ENCODE data around the gene ZNF525. TPM values are rescaled to one million over a fixed set of nuclear protein-coding genes. Genes with fewer than 3 reads are reported as not detected.
"Not testable (repeated sequence)": the region's sequence is repeated elsewhere in the genome, so short reads cannot be mapped to it uniquely, and the experiment has no call there.

ZNF525 gene
- total and polyA plus RNA-seq, 4 experiments from 2014 or later, result 2.4 to 36.6 (median 22.9) TPM

DNA sequence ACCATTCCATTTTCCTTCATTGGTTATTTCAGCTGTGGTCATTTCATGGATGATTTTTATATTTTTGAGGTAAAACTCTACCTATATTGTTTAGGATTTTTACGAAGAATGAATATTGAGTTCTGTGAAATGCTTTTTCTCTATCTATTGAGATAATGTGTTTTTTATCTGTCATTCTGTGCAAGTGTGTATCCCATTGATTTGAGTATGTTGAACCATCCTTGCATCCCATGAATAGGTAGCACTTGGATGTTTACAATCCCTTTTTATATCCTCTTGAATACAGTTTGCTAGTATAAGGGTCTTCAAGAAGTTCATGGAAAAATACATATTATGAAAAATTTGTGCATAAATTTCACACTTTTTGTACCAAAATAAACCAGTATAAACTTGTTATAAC lies 9.8 kb upstream of the ZNF525 start:
- CTCF ChIA-PET (ENCODE audit: partially characterized antibody), result no interaction called here
- H3K36me3 Mint-ChIP-seq, result peaks cover 30 to 43% of the 10 kb centered on the region in 2 donors

DNA sequence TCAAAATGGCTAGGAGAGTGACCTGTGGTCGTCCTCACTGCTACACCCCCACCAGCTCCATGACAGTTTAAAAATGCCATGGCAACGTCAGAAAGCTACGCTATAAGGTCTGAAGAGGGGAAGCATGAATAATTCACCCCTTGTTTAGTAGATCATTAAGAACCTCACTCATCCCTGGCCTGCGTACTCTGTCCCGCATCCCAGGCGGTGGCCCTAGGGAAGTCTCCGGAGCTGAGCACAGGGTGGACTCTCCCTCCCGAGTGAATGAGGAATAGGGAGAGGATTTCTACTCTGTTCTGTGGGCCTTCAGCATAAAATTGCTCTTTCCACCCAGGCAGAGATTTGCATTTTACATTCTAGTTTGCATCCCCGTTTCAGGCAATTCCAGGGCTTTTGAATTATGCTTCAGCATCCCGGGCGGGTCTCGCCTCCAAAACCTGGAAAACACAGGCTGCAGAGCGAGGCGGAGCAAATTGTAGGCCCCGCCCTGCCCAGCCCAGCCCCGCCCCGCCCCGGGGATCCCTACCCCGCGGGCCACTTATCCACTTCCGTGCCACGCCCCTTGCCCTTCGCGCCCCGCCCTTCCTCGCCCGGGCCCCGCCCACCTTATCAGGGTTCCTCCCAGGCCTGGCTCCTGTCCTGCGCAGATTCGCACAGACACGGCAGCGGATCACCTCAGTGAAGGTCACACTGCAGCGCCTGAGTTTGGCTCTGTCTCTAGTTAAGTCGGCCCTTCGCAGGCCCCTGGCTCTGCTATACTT lies 7.5 kb upstream of the ZNF525 start:
- H3K27me3 Mint-ChIP-seq, result no peaks in the 10 kb centered on the region
- Histone ChIP-seq H3K27me3 (ENCODE audit: insufficient read depth, low read length) (no peaks in the 10 kb centered on the region), H3K4me1 (ENCODE audit: insufficient read depth, low read length) (no peaks in the 10 kb centered on the region), H3K27ac (ENCODE audit: low read depth, low read length) (no peak overlapping the region), H3K9me3 (ENCODE audit: control insufficient read depth in 1 of 2, low read length in 2 of 2) (peaks cover 8 to 43% of the 10 kb centered on the region in 2 donors), H3K36me3 (ENCODE audit: insufficient read depth, low read length) (no peaks in the 10 kb centered on the region), H3K4me3 (ENCODE audit: low read length in 2 of 2) (no peak overlapping the region)
- no peak overlapping the region for H3K4me3 Mint-ChIP-seq
- DNase-seq, result no peak
- peaks cover 8 to 21% of the 10 kb centered on the region in 2 donors for H3K36me3 Mint-ChIP-seq
- intact Hi-C loops (cut with micrococcal nuclease), result no loop called here
- ChIA-PET CTCF (ENCODE audit: partially characterized antibody) (interaction anchor here (1.3 kb wide), 1 partner anchor 162 kb away, joined by 3 read pairs; no protein-coding TSS in a partner anchor), POLR2A (ENCODE audit: partially characterized antibody) (no interaction called here)
- no peak overlapping the region for H3K27ac Mint-ChIP-seq
- peaks cover 0 to 67% (median 60%) of the 10 kb centered on the region in 8 donors for H3K9me3 Mint-ChIP-seq
- H3K4me1 Mint-ChIP-seq, result no peaks in the 10 kb centered on the region

More for the DNA sequence above, 9.8 kb upstream of the ZNF525 start:
- POLR2A ChIA-PET (ENCODE audit: partially characterized antibody), result no interaction called here
- DNase-seq, result no peak
- Mint-ChIP-seq H3K27me3 (no peaks in the 10 kb centered on the region), H3K27ac (no peak overlapping the region), H3K4me3 (no peak overlapping the region), H3K9me3 (peaks cover 0 to 86% (median 79%) of the 10 kb centered on the region in 8 donors), H3K4me1 (no peaks in the 10 kb centered on the region)
- no peak overlapping the region for H3K27ac ChIP-seq (ENCODE audit: low read depth, low read length)
- peaks cover 13 to 65% of the 10 kb centered on the region in 2 donors for H3K9me3 ChIP-seq (ENCODE audit: control insufficient read depth in 1 of 2, low read length in 2 of 2)
- no peaks in the 10 kb centered on the region for H3K4me1 ChIP-seq (ENCODE audit: insufficient read depth, low read length)
- intact Hi-C loops (cut with micrococcal nuclease), result no loop called here
- peaks cover 7% of the 10 kb centered on the region for H3K36me3 ChIP-seq (ENCODE audit: insufficient read depth, low read length)
- no peaks in the 10 kb centered on the region for H3K27me3 ChIP-seq (ENCODE audit: insufficient read depth, low read length)
- H3K4me3 ChIP-seq (ENCODE audit: low read length in 2 of 2), result no peak overlapping the region

DNA sequence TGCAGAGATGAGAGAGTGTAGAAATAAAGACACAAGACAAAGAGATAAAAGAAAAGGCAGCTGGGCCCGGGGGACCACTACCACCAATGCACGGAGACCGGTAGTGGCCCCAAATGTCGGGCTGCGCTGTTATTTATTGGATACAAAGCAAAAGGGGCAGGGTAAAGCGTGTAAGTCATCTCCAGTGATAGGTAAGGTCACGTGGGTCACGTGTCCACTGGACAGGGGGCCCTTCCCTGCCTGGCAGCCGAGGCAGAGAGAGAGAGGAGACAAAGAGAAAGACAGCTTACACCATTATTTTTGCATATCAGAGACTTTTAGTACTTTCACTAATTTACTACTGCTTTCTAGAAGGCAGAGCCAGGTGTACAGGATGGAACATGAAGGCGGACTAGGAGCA lies 5.4 kb upstream of the ZNF525 start:
- peaks cover 0 to 22% of the 10 kb centered on the region in 2 donors for H3K9me3 ChIP-seq (ENCODE audit: control insufficient read depth in 1 of 2, low read length in 2 of 2)
- H3K27ac ChIP-seq (ENCODE audit: low read depth, low read length); H3K36me3 Mint-ChIP-seq; H3K4me1 Mint-ChIP-seq; H3K4me1 ChIP-seq (ENCODE audit: insufficient read depth, low read length); H3K4me3 ChIP-seq (ENCODE audit: low read length in 2 of 2); POLR2A ChIA-PET (ENCODE audit: partially characterized antibody); H3K27me3 Mint-ChIP-seq; H3K36me3 ChIP-seq (ENCODE audit: insufficient read depth, low read length); H3K27ac Mint-ChIP-seq; DNase-seq; intact Hi-C loops (cut with micrococcal nuclease); H3K27me3 ChIP-seq (ENCODE audit: insufficient read depth, low read length); H3K4me3 Mint-ChIP-seq: not testable (repeated sequence)
- CTCF ChIA-PET (ENCODE audit: partially characterized antibody), result interaction anchor here (1.7 kb wide), 1 partner anchor 165 kb away, joined by 4 read pairs; no protein-coding TSS in a partner anchor
- peaks cover 0 to 50% (median 41%) of the 10 kb centered on the region in 8 donors for H3K9me3 Mint-ChIP-seq

DNA sequence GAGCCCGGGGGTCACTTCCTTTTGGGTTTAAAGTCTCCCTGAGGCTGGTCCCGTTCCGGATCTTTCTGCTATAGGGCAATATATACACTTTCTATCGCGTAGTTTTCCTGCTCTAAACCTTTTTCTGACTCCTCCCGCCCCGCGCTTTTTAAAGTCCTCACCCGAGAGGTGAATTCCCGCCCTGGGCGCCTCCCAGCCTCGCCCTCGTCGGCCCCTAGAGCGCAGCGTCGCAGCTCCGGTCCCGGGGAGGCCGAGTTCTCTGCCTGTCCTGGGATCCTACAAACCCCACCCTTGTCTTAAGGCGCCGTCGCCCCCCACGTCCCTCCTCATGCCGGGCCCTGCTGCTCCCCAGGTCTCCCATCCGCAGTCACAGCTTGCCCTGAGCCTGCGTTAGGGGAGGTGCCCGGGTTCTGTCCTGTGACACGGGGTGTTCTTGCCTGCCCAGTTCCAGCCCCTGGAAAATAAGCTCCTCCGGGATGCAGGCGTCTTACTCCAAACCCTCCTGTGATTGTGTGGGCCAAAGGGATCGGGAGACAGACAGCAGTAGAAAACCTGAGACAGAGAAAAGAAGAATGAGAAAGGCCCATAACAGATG lies 491 bp downstream of the ZNF525 start:
- DNase-seq, result peak in 1 of 5 donors; percentile 72

DNA sequence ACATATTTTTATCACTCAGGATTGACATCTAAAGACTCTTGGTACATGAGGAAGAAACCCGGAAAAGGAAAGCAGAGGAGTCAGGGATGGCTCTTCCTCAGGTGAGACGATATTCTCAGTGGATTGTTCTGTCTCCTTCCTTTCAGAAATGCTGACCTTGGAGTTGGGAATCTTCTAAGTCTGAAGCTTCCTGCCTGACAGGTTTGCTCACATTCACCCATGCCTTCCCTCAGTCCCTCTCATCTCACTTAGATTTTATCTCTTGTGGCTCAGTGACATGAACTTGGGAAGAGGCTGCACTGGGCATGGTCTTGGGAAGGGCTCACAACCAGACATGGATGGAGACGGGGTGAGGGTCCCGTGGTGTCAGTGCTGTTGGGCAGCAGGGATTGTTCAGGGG lies 6.7 kb downstream of the ZNF525 start:
- Histone ChIP-seq H3K36me3 (ENCODE audit: insufficient read depth, low read length) (peaks cover 18% of the 10 kb centered on the region), H3K9me3 (ENCODE audit: control insufficient read depth in 1 of 2, low read length in 2 of 2) (peaks cover 0 to 4% of the 10 kb centered on the region in 2 donors), H3K27ac (ENCODE audit: low read depth, low read length) (no peak overlapping the region), H3K4me3 (ENCODE audit: low read length in 2 of 2) (no peak overlapping the region), H3K27me3 (ENCODE audit: insufficient read depth, low read length) (no peaks in the 10 kb centered on the region), H3K4me1 (ENCODE audit: insufficient read depth, low read length) (no peaks in the 10 kb centered on the region)
- ChIA-PET CTCF (ENCODE audit: partially characterized antibody) (no interaction called here), POLR2A (ENCODE audit: partially characterized antibody) (no interaction called here)
- Mint-ChIP-seq H3K27me3 (no peaks in the 10 kb centered on the region), H3K4me1 (peaks cover 5 to 19% (median 6%) of the 10 kb centered on the region in 4 donors), H3K27ac (no peak overlapping the region), H3K9me3 (peaks cover 0 to 52% (median 19%) of the 10 kb centered on the region in 8 donors), H3K36me3 (peaks cover 61 to 75% of the 10 kb centered on the region in 2 donors), H3K4me3 (no peak overlapping the region)
- no peak for DNase-seq
- intact Hi-C loops (cut with micrococcal nuclease), result no loop called here

More for the DNA sequence above, 491 bp downstream of the ZNF525 start:
- Mint-ChIP-seq H3K4me3 (peak overlapping the region; percentile 95 to 99 (median 96)), H3K27me3 (no peaks in the 10 kb centered on the region), H3K4me1 (peaks cover 17 to 42% (median 22%) of the 10 kb centered on the region in 4 donors), H3K27ac (peak overlapping the region; percentile 90 to 98 (median 97)), H3K9me3 (peaks cover 0 to 30% (median 10%) of the 10 kb centered on the region in 8 donors), H3K36me3 (peaks cover 18 to 20% of the 10 kb centered on the region in 2 donors)
- Histone ChIP-seq H3K4me3 (ENCODE audit: low read length in 2 of 2) (peak overlapping the region; percentile 57 to 87), H3K27ac (ENCODE audit: low read depth, low read length) (peak overlapping the region; percentile 70), H3K27me3 (ENCODE audit: insufficient read depth, low read length) (no peaks in the 10 kb centered on the region), H3K36me3 (ENCODE audit: insufficient read depth, low read length) (no peaks in the 10 kb centered on the region), H3K9me3 (ENCODE audit: control insufficient read depth in 1 of 2, low read length in 2 of 2) (no peaks in the 10 kb centered on the region), H3K4me1 (ENCODE audit: insufficient read depth, low read length) (peaks cover 6% of the 10 kb centered on the region)
- intact Hi-C loops (cut with micrococcal nuclease), result loop anchor here (1.0 to 2.0 kb wide), 6 partner anchors 29 to 403 kb away; partner anchors contain the start of genes ZNF761, ZNF765, ZNF813 and ZNF845
- CTCF ChIA-PET (ENCODE audit: partially characterized antibody), result interaction anchor here (0.6 kb wide), 2 partner anchors 371 to 381 kb away, joined by 3 read pairs; no protein-coding TSS in a partner anchor
- POLR2A ChIA-PET (ENCODE audit: partially characterized antibody), result interaction anchor here (0.6 to 1.4 kb wide), 2 partner anchors 174 to 1169 kb away, joined by 3 read pairs; no protein-coding TSS in a partner anchor

DNA sequence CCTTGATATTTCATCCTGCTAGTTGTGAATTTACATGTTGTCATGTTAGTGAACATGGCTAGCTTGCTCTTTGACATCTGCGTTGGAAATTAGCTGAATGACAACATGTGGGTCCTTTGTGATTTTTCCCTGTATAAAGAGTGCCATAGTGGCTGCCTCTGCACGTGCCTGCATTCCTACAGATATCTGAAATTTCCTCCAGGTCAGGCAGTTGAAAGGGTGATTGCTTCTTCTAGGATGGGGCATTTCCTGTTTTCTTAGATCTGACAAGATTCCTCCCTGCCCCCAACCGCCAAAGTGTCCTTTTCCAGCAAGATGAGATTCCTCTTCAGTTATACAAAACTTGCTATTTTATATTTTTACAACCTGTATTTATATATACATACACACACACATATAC lies 8.8 kb downstream of the ZNF525 start:
- ChIA-PET CTCF (ENCODE audit: partially characterized antibody) (no interaction called here), POLR2A (ENCODE audit: partially characterized antibody) (no interaction called here)
- H3K27ac ChIP-seq (ENCODE audit: low read depth, low read length), result no peak overlapping the region
- H3K4me3 Mint-ChIP-seq, result peak overlapping the region in 1 of 8 donors; percentile 7
- H3K36me3 Mint-ChIP-seq, result peaks cover 79 to 81% of the 10 kb centered on the region in 2 donors
- peaks cover 32% of the 10 kb centered on the region for H3K36me3 ChIP-seq (ENCODE audit: insufficient read depth, low read length)
- no peak overlapping the region for H3K27ac Mint-ChIP-seq
- H3K9me3 Mint-ChIP-seq, result peaks cover 0 to 55% (median 31%) of the 10 kb centered on the region in 8 donors
- H3K4me1 ChIP-seq (ENCODE audit: insufficient read depth, low read length), result no peaks in the 10 kb centered on the region
- H3K4me1 Mint-ChIP-seq, result peaks cover 0 to 5% (median 2%) of the 10 kb centered on the region in 4 donors
- DNase-seq, result no peak
- peaks cover 0 to 4% of the 10 kb centered on the region in 2 donors for H3K9me3 ChIP-seq (ENCODE audit: control insufficient read depth in 1 of 2, low read length in 2 of 2)
- no peak overlapping the region for H3K4me3 ChIP-seq (ENCODE audit: low read length in 2 of 2)
- no peaks in the 10 kb centered on the region for H3K27me3 ChIP-seq (ENCODE audit: insufficient read depth, low read length)
- no peaks in the 10 kb centered on the region for H3K27me3 Mint-ChIP-seq
- intact Hi-C loops (cut with micrococcal nuclease), result no loop called here

DNA sequence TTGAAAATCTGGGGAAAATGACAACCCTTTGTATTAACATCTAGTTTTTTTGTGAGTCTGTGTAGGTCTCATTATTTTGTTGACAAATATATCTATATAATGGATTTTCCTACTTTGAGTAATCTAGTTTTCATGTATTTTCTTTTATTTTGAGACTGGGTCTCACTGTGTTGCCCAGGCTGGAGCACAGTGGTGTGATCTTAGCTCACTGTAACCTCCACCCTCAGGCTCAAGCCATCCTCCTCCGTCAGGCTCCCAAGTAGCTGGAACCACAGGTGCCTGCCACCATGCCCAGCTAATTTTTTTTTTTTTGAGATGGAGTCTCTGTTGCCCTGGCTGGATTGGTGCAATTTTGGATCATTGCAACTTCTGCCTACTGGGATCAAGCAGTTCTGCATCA lies 9.2 kb downstream of the ZNF525 start:
- CTCF ChIA-PET (ENCODE audit: partially characterized antibody), result no interaction called here
- Mint-ChIP-seq H3K4me3 (no peak overlapping the region), H3K27me3 (no peaks in the 10 kb centered on the region), H3K4me1 (peaks cover 0 to 5% (median 2%) of the 10 kb centered on the region in 4 donors), H3K9me3 (peaks cover 0 to 59% (median 36%) of the 10 kb centered on the region in 8 donors), H3K36me3 (peaks cover 83 to 84% of the 10 kb centered on the region in 2 donors), H3K27ac (no peak overlapping the region)
- Histone ChIP-seq H3K4me1 (ENCODE audit: insufficient read depth, low read length) (no peaks in the 10 kb centered on the region), H3K4me3 (ENCODE audit: low read length in 2 of 2) (no peak overlapping the region), H3K27ac (ENCODE audit: low read depth, low read length) (no peak overlapping the region), H3K9me3 (ENCODE audit: control insufficient read depth in 1 of 2, low read length in 2 of 2) (peaks cover 0 to 4% of the 10 kb centered on the region in 2 donors), H3K27me3 (ENCODE audit: insufficient read depth, low read length) (no peaks in the 10 kb centered on the region), H3K36me3 (ENCODE audit: insufficient read depth, low read length) (peaks cover 32% of the 10 kb centered on the region)
- no peak for DNase-seq
- POLR2A ChIA-PET (ENCODE audit: partially characterized antibody), result no interaction called here
- intact Hi-C loops (cut with micrococcal nuclease), result no loop called here
